GM18507 (cell line): ENCODE results near the gene ADAMTS7.
"Not testable (repeated sequence)": the region's sequence is repeated elsewhere in the genome, so short reads cannot be mapped to it uniquely, and the experiment has no call there.

Experiments used
- DNase-seq: peaks from one replicate; pipeline ENCODE4 v3.0.0; 2011; ENCODE audit warnings: low read depth; ENCODE audit not compliant: insufficient read length; ENCODE audit errors: extremely low spot score
- FAIRE-seq: peaks from 2 replicates; lab custom pipeline; 2011; peaks lifted over from hg19 to GRCh38; lab: Jason Lieb, UNC

The ADAMTS7 gene

GRCh38 chr15:78811124-78811824 lies at the start of gene ADAMTS7:
TSS of gene ADAMTS7 (minus strand) at chr15:78811464. CDS start at chr15:78811220, 244 bp downstream.
- peak; percentile 89 for DNase-seq
- FAIRE-seq: no peak

- DNase-seq (no peak), FAIRE-seq (peak; percentile 63)
Measured at GRCh38 chr15:78859971-78860719, 48.9 kb upstream of the ADAMTS7 start.

GRCh38 chr15:78855746-78856145 lies 44.5 kb upstream of the ADAMTS7 start:
- DNase-seq (no peak), FAIRE-seq (no peak)

GRCh38 chr15:78854833-78855372 lies 43.6 kb upstream of the ADAMTS7 start:
- DNase-seq (no peak), FAIRE-seq (no peak)

GRCh38 chr15:78853500-78853899 lies 42.2 kb upstream of the ADAMTS7 start:
- FAIRE-seq (no peak), DNase-seq (no peak)

GRCh38 chr15:78850941-78851755 lies 39.9 kb upstream of the ADAMTS7 start:
- DNase-seq (no peak), FAIRE-seq (no peak)

GRCh38 chr15:78850352-78850751 lies 39.1 kb upstream of the ADAMTS7 start:
- no peak for FAIRE-seq
- DNase-seq: no peak

GRCh38 chr15:78847387-78847906 lies 36.2 kb upstream of the ADAMTS7 start:
- not testable (repeated sequence) for DNase-seq, FAIRE-seq

- not testable (repeated sequence) for FAIRE-seq, DNase-seq
Measured at GRCh38 chr15:78846906-78847305, 35.6 kb upstream of the ADAMTS7 start.

- FAIRE-seq (peak; percentile 65), DNase-seq (no peak)
Measured at GRCh38 chr15:78842519-78842918, 31.3 kb upstream of the ADAMTS7 start.

GRCh38 chr15:78841891-78842290 lies 30.6 kb upstream of the ADAMTS7 start:
- no peak for DNase-seq
- no peak for FAIRE-seq

GRCh38 chr15:78841376-78841706 lies 30.1 kb upstream of the ADAMTS7 start:
- FAIRE-seq (no peak), DNase-seq (no peak)

- FAIRE-seq (no peak), DNase-seq (no peak)
Measured at GRCh38 chr15:78840661-78841375, 29.6 kb upstream of the ADAMTS7 start.

GRCh38 chr15:78839151-78839550 lies 27.9 kb upstream of the ADAMTS7 start:
- FAIRE-seq, DNase-seq: not testable (repeated sequence)

- DNase-seq (no peak), FAIRE-seq (no peak)
Measured at GRCh38 chr15:78838489-78838888, 27.2 kb upstream of the ADAMTS7 start.

- FAIRE-seq (no peak), DNase-seq (no peak)
Measured at GRCh38 chr15:78837543-78837942, 26.3 kb upstream of the ADAMTS7 start.

GRCh38 chr15:78837131-78837530 lies 25.9 kb upstream of the ADAMTS7 start:
- DNase-seq (no peak), FAIRE-seq (no peak)

GRCh38 chr15:78836333-78836732 lies 25.1 kb upstream of the ADAMTS7 start:
- FAIRE-seq (no peak), DNase-seq (no peak)
